HG02571 (cell line): ENCODE data around the gene SGPP1.
"Not testable (repeated sequence)": the region's sequence is repeated elsewhere in the genome, so short reads cannot be mapped to it uniquely, and the experiment has no call there.

Source experiments
- ATAC-seq: cut with Tn5 transposase; IDR thresholded peaks from one replicate; pipeline ENCODE4 v1.9.1; 2021; ENCODE audit warnings: mild to moderate bottlenecking, moderate library complexity; ENCODE audit not compliant: unreplicated experiment

The SGPP1 gene

DNA sequence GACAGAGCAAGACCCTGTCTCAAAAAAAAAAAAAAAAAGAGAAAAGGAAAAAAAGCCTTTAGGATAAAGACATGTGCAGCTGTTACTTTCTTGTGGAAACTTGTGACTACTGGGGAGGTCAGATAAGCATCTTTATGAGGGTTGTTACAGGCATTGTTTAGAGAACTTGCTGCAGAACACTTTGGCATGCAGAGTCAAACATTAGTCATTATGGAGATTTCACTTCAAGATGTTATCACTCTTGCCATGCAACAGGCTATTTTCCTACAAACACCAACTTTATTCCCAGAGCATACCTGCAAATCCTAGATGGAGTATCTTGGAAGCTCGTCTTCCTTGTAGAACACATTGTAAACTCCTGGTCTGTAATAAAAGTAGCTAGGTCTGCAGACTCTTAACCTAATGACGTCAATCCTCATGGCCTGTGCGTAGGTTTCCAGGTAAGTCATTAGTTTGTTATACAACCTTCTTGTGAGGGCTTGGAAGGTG lies 49.9 kb downstream of the SGPP1 start:
- ATAC-seq, result no peak

DNA sequence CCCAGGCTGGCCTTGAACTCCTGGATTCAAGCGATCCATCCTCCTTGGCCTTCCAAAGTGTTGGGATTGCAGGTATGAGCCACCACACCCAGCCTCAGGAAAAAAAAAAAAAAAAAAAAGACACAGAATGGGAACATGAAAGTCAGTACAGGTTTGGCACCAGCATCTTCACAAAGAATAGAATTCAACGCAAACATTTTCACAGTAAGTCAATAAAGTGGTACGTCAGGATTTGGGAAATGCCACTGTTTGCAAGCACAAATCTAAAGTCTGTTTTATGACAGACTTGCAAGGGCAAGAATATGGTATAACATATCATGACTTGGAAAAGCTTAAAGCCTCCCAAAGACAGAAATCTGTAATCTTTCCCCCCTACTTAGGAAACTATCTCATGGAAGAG lies 51.2 kb downstream of the SGPP1 start:
- no peak for ATAC-seq

DNA sequence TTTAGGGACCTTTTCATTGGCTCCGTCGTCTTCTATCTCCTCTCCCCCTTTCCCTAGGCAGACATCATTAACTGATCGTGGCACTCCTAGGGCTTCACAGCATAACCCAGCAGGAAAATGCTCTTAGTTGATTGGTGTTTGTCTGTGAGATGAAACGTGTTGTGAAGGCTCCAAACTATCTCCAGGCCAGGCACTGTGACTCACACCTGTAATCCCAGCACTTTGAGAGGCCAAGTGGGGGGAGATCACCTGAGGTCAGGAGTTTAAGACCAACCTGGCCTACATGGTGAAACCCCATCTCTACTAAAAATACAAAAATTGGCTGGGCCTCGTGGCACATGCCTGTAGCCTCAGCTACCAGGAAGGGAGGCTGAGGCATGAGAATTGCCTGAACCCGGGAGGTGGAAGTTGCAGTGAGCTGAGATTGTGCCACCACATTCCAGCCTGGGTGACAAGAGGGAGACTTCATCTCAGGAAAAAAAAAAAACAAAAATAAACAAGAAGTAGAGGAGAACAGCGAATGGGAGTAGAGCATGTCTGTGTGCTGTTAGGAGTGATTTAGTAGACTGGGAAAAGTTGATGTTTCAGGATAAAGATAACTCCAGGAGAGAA lies 53.9 kb downstream of the SGPP1 start:
- ATAC-seq, result no peak

DNA sequence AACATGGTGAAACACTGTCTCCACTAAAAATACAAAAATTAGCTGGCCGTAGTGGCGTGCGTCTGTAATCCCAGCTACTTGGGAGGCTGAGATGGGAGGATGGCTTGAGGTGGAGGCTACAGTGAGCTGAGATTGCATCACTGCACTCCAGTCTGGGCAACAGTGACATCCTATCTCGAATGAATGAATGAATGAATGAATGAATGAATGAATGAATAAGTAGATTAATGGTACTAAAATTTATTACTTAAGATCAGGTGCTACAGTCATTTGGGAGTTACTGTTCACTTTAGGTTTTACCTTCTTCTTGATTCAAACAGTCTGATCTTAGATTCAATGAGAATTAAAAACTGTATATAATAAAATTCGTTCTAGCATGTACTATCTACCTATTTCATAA lies 54.6 kb downstream of the SGPP1 start:
- no peak for ATAC-seq

DNA sequence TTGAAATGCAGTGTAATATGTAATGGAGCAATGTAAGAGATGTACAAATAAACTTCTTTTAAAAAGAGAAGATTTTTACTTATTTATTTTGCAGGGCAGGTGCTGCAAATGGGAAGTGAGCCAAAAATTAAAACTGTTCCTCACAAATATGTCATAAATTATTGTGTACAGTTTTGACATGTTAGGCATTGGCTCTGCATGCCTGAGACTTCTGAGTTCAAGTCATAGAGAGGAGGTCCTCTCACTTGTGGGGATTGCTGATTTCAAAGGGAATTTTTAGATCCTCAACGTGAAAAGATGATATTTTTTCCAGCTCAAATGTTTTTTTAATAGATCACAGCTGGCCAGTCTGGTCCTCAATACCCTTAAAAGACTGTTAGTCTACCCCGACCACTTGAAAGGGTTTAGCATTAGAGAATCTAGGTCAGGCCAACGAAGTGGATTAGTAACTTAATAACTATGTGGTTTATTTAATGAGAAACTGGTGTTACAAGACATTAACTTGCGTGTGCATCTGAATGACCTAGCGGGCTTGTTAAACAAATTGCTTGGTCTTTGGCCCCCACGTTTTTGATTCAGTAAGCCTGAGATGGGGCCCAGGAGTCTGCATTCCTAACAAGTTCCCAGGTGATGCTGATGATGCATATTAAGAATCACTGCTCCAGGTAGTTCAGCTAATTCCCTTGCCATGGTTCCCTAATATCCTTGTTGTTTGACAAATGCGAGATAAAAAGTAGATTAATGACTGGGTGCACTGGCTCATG lies 55.3 kb downstream of the SGPP1 start:
- no peak for ATAC-seq

DNA sequence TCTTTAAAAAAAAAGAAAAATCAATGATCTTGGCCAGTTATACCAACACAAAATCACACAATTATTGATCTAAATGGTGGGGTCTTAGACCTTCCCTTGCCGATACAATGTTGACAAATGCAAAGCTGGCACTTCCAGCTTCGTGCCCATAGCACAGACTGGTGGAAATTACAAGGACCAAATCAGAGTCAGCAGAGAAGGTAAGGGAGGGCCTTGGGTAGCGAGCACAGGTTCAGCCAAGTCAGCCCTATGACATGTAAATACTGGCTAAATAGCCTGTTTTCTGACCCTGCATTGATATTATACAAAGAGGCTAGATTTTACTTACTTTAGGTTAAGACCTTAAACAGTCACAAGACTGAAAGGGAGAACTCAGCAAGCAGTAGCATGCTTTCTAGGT lies 55.9 kb downstream of the SGPP1 start:
- no peak for ATAC-seq

DNA sequence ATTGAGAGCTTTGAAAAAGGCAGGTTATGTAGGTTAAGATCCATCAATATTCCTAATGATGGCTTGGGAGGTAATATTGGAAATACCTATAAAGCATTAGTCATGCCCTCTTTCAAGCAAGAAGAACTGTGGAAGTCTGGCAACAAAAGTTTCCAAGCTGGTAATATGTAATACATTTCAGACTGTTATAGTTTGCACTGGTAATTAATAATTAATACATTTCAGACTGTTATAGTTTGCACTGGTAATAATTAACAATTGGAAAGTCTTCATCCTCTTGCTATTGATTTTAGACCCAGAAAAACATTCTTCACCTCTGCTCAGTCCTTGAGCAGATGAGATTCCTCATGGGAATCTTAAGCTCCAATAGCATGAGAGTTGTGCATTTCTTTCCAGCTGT lies 57.2 kb downstream of the SGPP1 start:
- ATAC-seq, result no peak

DNA sequence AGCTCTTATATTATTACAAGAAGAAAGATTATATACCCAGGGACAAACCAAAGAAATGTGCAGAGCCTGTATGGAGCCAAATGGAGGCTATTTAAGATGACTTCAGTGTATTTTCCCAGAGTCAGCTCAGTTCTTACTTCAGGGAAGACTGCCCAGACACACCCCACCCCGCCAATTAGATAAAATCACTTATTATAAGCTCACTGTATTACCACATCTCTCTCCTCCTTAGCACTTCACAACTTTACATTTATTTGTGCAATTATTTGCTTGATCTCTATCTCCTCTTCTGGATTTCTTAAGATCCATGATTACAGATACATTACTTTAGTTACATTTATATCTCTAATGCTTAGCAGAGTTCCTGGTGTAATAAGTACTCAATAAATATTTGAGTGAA lies 61.5 kb downstream of the SGPP1 start:
- no peak for ATAC-seq

DNA sequence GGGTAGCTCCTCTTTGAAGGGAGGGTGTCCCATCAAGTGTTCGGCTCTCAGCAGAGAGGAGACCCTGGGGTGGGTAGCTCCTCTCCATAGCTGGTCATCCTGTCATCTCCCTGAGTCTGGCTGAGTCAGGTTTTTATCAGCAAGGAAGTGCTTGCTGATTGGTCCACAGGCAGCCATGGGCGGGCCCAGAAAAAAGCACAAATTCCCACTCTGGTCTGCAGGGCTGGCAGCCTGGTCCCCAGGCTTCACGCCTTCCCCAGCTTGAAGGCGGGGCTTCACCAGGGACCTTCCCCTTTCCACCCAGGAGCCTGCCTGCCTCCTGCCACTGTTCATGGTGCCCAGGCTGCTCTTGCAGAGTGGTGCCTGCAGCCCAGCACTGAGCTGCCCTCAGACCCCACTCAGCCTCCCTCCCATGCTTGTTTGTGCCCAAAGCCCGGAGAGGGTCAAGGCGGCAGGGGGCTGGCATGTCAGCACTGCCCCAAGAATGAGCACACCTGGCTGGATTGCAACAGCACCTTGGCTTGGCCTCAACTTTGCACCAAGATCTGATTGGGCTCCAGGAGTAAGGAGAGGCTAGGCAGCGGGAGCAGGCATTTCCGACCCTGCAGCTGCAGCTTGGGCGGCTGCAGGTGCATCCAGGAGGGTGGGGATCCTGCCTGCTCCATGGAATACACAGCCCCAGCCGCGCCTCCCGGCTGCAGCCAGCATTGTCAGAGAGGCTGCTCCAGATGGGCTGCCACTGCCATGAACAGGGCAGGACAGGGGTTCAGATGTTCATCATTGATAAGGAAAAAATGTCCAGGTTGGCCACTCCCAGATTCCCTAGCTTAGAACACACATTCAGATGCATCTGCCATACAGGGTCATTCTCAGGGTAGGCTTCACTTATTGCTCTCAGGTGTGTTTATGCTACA lies 64.2 kb downstream of the SGPP1 start:
- no peak for ATAC-seq

DNA sequence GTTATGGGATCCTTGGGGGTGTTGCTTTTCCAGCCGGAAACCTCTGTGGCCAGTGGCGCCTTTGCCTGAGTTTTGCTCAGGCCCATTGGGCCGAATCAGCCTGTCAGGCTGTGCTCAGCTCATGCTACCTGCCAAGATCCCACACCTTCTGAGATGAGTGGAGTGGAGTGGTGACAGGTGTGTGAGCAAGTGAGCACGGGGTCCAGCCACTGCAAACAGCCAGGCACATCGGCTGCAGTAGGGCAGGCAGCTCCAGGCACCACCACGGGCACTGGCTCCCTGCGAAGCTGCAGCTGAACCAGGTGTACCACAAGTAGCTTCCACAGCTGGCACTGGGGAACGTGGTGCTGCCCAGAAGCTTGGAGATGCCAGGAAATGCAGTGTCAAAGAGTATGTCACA lies 65.1 kb downstream of the SGPP1 start:
- no peak for ATAC-seq

DNA sequence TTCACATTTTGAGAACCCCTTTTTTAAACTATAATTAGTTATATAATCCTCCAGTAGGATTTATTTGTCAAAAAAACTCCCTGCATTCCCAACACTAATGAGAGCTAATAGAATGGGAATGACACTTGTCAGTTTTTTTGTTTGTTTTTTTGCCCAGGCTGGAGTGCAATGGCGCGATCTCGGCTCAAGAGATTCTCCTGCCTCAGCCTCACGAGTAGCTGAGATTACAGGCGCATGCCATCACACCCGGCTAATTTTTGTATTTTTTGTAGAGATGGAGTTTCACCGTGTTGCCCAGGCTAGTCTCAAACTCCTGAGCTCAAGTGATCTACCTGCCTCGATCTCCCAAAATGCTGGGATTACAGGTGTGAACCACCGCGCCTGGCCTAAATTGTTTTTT lies 66.0 kb downstream of the SGPP1 start:
- ATAC-seq, result not testable (repeated sequence)

DNA sequence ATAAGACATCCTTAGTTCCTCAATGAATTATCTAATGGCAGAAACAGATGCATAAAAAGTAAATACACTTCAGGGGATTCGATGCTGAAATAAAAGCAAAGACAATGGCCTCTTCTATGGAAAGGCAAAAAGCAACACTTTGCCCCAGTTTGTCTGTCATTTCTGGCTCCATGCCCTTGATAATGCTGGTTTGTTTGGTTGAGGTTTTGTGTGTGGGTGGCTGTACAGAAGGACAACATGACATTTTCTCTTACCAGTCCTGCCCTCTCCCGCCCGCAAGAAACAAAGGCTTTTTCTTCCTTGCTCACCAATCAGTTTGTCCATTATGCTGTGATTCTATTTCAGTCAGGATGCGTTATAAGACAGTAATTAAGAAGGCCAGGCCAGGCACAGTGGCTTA lies 68.1 kb downstream of the SGPP1 start:
- no peak for ATAC-seq

DNA sequence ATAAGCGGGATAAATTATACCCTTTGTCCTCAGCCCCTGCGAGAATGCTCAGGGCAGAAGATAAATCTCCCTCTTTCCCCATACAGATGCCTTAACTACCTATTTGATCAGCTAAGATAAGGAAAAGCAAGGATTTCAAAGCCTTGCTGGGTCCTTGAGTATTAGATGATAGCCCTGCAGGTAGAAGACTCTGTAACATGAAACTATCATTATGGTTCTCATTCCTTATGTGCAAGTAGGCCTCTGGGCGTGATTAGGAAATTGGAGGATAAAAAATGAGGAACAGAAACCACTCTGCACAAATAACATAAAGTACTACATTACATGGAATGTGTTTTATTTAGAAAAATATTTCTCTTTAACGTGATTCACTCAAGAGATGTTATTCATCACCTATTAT lies 71.7 kb downstream of the SGPP1 start:
- ATAC-seq, result no peak

DNA sequence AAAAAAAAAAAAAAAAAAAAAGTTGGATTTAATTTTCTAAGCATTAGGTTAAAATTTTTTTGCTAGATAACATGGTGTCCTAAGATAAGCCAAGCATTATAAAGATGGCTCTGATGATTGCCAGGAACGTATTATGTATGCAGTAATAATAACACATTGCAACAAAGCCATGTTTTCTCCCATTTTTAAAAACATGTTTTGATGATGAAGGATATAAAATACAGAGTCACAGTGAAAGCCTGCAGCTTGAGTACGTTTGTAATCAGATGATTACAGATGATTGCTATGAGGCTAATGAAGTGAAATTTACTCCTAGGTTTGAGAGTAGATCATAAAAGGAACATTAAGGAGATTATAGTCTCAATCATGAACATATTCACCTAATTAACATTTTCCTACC lies 72.9 kb downstream of the SGPP1 start:
- no peak for ATAC-seq

DNA sequence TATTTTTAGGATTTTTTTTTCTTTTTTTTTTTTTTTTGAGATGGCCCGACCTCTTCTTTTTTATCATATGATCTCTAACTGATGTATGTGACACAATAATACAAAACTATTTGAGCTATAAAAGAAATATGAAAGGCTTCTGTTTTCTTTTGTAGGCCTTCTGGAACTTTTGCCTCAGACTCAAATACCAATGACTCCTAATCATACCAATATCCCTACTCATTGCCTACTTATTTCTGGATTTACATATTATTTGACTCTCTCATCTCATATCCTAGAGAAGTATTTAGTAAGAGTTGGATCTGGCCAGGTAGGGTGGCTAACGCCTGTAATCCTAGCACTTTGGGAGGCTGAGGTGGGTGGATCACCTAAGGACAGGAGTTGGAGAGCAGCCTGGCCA lies 73.5 kb downstream of the SGPP1 start:
- ATAC-seq, result no peak

DNA sequence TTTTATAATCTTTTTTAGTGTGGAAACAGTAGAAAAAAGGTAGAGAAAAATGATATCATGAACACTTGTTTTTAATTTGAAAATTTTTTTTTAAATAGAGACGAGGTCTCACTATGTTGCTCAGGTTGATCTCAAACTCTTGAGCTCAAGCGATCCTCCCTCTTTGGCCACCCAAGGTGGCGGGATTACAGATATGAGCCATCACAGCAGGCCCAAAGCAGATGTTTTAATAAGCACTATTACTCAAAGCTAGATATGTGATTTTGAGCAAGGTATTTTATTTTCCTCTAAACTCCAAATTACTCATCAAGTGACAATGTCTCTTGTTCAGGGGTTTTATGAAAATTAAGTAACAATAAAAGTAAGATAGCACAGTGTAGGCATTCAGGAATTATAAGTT lies 75.5 kb downstream of the SGPP1 start:
- no peak for ATAC-seq

DNA sequence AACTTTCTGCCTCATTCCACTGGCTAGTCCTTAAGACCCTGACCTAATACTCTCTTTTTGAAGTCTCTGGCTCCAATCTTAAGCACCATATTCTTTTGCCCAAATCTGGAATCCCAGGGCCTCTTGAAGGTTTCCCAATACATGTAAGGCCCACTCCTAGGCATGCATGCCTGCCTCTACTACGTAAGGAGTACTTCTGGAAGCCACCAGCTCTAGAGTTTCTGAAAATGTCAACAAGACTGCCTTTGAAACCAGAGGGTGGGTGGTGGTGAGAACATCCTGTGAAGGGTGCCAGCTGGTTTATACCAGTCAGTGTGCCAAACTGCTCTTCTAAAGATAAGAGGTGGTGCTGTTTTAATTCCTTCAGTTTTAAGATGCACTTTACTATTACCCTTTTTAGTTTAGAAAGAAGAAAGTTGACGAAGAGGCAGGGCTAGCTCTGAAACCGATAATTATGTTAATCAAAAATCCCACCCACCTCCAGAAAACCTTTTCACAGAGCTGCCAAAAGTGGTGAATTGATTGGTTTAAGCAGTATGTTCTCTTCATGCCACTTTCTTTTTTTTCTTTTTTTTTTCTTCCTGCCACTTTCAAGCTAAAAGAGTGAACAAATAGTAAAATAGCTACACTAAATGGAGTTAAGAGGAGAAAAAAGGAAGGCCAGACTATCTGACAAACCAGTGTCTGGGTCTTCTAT lies 77.5 kb downstream of the SGPP1 start:
- no peak for ATAC-seq

DNA sequence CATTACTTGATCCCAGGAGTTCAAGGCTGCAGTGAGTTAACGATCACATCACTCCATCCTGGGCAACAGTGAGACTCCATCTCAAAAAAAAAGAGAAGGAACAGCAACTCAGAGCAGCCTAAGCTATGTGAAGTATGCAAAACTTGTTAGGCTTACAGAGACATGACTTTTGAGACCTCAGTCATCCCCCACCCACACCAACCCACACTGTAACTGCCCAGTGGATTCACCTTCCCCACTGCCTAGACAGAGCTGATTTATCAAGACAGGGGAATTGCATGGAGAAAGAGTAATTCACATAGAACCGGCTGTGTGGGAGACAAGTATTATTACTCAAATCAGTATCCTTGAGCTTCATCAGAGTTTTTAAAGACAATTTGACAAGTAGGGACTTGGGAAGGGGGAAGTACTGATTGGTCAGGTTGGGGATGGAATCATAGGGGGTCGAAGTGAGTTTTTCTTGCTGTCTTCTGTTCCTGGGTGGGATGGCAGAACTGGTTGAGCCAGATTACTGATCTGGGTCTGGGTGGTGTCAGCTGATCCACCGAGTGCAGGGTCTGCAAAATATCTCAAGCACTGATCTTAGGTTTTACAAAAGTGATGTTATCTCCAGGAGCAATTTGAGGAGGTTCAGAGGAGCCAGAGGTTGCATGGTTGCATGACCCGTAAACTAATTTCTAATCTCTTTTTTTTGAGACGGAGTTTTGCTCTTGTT lies 80.0 kb downstream of the SGPP1 start:
- ATAC-seq, result no peak

DNA sequence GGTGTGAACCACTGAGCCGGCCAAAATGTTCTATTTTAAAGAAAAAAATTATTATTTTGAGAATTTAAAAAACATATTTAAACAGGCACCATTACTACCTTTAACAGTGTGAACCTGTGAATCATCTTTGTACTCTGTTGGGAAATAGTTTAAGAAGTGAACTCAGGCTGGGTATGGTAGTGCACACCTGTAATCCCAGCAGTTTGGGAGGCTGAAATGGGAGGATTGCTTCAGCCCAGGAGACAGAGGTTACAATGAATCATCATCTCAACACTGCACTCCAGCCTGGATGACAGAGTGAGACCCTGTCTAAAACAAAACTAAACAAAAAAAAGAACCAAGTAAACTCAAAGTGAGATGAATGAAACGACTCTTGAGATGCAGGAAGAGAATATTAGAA lies 83.1 kb downstream of the SGPP1 start:
- ATAC-seq, result no peak

DNA sequence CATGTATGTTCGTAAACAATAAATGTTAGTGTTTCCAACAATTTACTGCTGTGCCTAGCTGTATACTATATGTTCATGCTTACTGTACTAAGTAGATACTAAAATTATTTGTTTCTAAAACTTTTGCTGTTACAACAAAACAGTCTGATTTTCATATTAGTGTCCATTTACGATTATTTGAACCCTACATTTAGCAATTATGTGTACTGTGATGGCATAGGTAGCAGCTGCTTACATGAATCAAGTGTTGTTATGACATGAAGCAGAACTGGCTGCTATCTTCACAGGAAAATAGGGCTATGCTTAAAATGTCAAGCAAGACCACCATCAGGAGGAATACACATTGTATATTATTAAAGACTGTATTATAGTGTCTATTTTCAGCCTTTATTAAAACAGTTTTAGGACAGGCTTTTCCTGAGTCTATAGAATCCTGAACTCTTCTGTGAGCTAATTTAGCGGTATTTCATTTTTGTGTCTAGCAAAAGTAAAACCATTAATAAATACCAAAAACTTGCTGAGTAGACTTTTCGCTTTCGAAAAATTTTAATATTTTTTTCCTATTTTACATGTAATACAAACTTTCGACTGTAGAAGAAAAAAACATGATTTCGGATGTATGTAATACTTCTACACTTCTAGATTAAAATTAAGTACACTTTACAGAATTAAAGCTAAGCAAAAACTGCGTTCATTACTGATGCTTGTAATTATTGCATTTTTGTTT lies 85.0 kb downstream of the SGPP1 start:
- ATAC-seq, result no peak
